CD14-positive monocyte (primary cell): Measurements from ENCODE around the gene CFAP299. TPM values are rescaled to one million over a fixed set of nuclear protein-coding genes. Genes with fewer than 3 reads are reported as not detected.

Experiments
- DNase-seq, 3 donors: peaks; one replicate each; pipeline ENCODE4 v3.0.0-alpha.2; 2011 to 2022
- H2AFZ ChIP-seq: 2 replicates; pipeline ENCODE4 v1.6.0; 2012; ENCODE audit warnings: mild to moderate bottlenecking, low read depth, low read length, inconsistent platforms; ENCODE audit not compliant: insufficient read depth, poor library complexity, severe bottlenecking
- H3K27ac ChIP-seq, 2 donors: 1 replicate in 1 of 2; 2 replicates in 1 of 2; pipeline ENCODE4 v1.5.1; 2012 to 2013; ENCODE audit warnings: low read length in 2 of 2, control low read depth in 1 of 2, inconsistent platforms in 1 of 2, low read depth in 1 of 2, mild to moderate bottlenecking in 1 of 2
- H3K27me3 ChIP-seq, 2 donors: one replicate each; pipeline versions ENCODE4 v1.6.0 to v1.6.1; 2011 to 2013; ENCODE audit warnings: low read length in 2 of 2; ENCODE audit not compliant: control insufficient read depth in 2 of 2, insufficient read depth in 2 of 2
- H3K36me3 ChIP-seq, 2 donors: replicated peaks in 1 of 2; 1 replicate in 1 of 2; 2 replicates in 1 of 2; pipeline versions ENCODE4 v1.5.1 to v1.6.1; 2012 to 2013; ENCODE audit warnings: low read length in 2 of 2, control low read depth in 1 of 2, inconsistent platforms in 1 of 2, mild to moderate bottlenecking in 1 of 2; ENCODE audit not compliant: insufficient read depth in 2 of 2, control insufficient read depth in 1 of 2
- H3K4me1 ChIP-seq, 2 donors: 1 replicate in 1 of 2; 2 replicates in 1 of 2; pipeline versions ENCODE4 v1.5.1 to v1.6.1; 2012 to 2013; ENCODE audit warnings: low read length in 2 of 2, control low read depth in 1 of 2, inconsistent platforms in 1 of 2, mild to moderate bottlenecking in 1 of 2, moderate library complexity in 1 of 2; ENCODE audit not compliant: insufficient read depth in 2 of 2, control insufficient read depth in 1 of 2
- H3K4me2 ChIP-seq: replicated peaks from 2 replicates; pipeline ENCODE3; 2012; ENCODE audit warnings: low read length, moderate library complexity, mild to moderate bottlenecking; ENCODE audit not compliant: poor library complexity, severe bottlenecking; ENCODE audit errors: extremely low read depth
- H3K4me3 ChIP-seq, 3 experiments: fragments of 200-600 bp in 1 of 3; sonication (generic) in 1 of 3; replicated peaks in 1 of 3; 1 replicate in 2 of 3; 2 replicates in 1 of 3; pipeline ENCODE4 v1.5.1; 2011 to 2013; ENCODE audit warnings: low read length in 3 of 3, mild to moderate bottlenecking in 3 of 3, control low read depth in 2 of 3, low read depth in 2 of 3, inconsistent platforms in 1 of 3, moderate library complexity in 1 of 3
- H3K79me2 ChIP-seq: 2 replicates; pipeline ENCODE4 v1.6.0; 2012; ENCODE audit warnings: mild to moderate bottlenecking, control low read depth, inconsistent platforms, low read length, moderate library complexity; ENCODE audit not compliant: insufficient read depth
- H3K9ac ChIP-seq: 2 replicates; pipeline ENCODE4 v1.6.0; 2017; ENCODE audit warnings: low read length, mild to moderate bottlenecking; ENCODE audit not compliant: insufficient read depth, poor library complexity, severe bottlenecking
- H3K9me3 ChIP-seq, 2 donors: replicated peaks in 1 of 2; 1 replicate in 1 of 2; 2 replicates in 1 of 2; pipeline versions ENCODE4 v1.5.1 to v1.6.1; 2012 to 2013; ENCODE audit warnings: low read length in 2 of 2, control low read depth in 1 of 2; ENCODE audit not compliant: control insufficient read depth in 1 of 2, insufficient read depth in 1 of 2
- H4K20me1 ChIP-seq: 2 replicates; pipeline ENCODE4 v1.6.0; 2012; ENCODE audit warnings: mild to moderate bottlenecking, low read length, control low read depth, moderate library complexity; ENCODE audit not compliant: insufficient read depth
- H3K27ac Mint-ChIP-seq, 7 donors: one replicate each; pipeline ENCODE4 v1.8.0; 2020; ENCODE audit warnings: mild to moderate bottlenecking in 7 of 7, mixed read lengths in 7 of 7, moderate library complexity in 6 of 7, inconsistent platforms in 2 of 7
- H3K27me3 Mint-ChIP-seq, 3 donors: one replicate each; pipeline ENCODE4 v1.8.0; 2021 to 2022; ENCODE audit warnings: low read depth in 3 of 3, mild to moderate bottlenecking in 3 of 3, mixed read lengths in 3 of 3, moderate library complexity in 3 of 3, inconsistent platforms in 1 of 3
- H3K36me3 Mint-ChIP-seq, 2 donors: one replicate each; pipeline ENCODE4 v1.8.0; 2020; ENCODE audit warnings: mixed read lengths in 2 of 2, inconsistent platforms in 1 of 2, mild to moderate bottlenecking in 1 of 2
- H3K4me1 Mint-ChIP-seq: one replicate; pipeline ENCODE4 v1.8.0; 2020; ENCODE audit warnings: mild to moderate bottlenecking, mixed read lengths
- H3K4me3 Mint-ChIP-seq, 2 donors: one replicate each; pipeline ENCODE4 v1.8.0; 2020; ENCODE audit warnings: mild to moderate bottlenecking in 2 of 2, mixed read lengths in 2 of 2, moderate library complexity in 1 of 2
- H3K9me3 Mint-ChIP-seq, 7 donors: one replicate each; pipeline ENCODE4 v1.8.0; 2020 to 2022; ENCODE audit warnings: mixed read lengths in 7 of 7, mild to moderate bottlenecking in 6 of 7, moderate library complexity in 6 of 7, inconsistent platforms in 2 of 7
- WGBS: methylation state at CpG from one replicate; pipeline ENCODE4 v1.1.5; 2013; ENCODE audit warnings: missing lambda C conversion rate; ENCODE audit not compliant: insufficient coverage; 5-methylcytosine and 5-hydroxymethylcytosine counted together
- intact Hi-C, 2 donors: fragments of 100-400 bp; cut with micrococcal nuclease; formaldehyde crosslinking; loops; one replicate each; pipeline versions ENCODE4 v1.15.0 to v1.15.1; 2023
- polyA plus RNA-seq, 3 donors: library from polyadenylated mRNA; depleted of rRNA in 1 of 3; unstranded in 2 of 3; stranded (reverse) in 1 of 3; fragments of 300-500 nt in 2 of 3; fragments of >200 nt in 1 of 3; fragmentation: Illumina TruSeq in 2 of 3; gene quantifications; 1 replicate in 2 of 3; 2 replicates in 1 of 3; pipeline ENCODE4 v1.2.3, GENCODE V29; 2012 to 2021
- TF ChIP-seq, protein P1 (sequence below): fragments of 200-600 bp; IDR thresholded peaks from one replicate; pipeline ENCODE4 v1.8.0; 2022; ENCODE audit warnings: antibody characterized with exemption, mild to moderate bottlenecking

The CFAP299 gene
- polyA plus RNA-seq, 3 donors: not detected

GRCh38 chr4:80540785-80541469 lies 205.4 kb downstream of the CFAP299 start:
- Histone ChIP-seq H3K79me2 (no peaks in the 10 kb centered on the region), H3K36me3 (no peaks in the 10 kb centered on the region), H3K9ac (no peak overlapping the region), H3K27ac (no peak overlapping the region), H3K9me3 (no peaks in the 10 kb centered on the region), H3K4me3 (no peak overlapping the region), H3K4me2 (no peak overlapping the region), H4K20me1 (no peaks in the 10 kb centered on the region), H2AFZ (no peak overlapping the region), H3K4me1 (no peaks in the 10 kb centered on the region), H3K27me3 (no peaks in the 10 kb centered on the region)
- no peak for DNase-seq
- H3K36me3 Mint-ChIP-seq: no peaks in the 10 kb centered on the region
- peaks cover 0 to 2% (median 0%) of the 10 kb centered on the region in 3 donors for H3K27me3 Mint-ChIP-seq
- no peak overlapping the region for H3K4me3 Mint-ChIP-seq
- intact Hi-C loops: no loop called here
- no peak overlapping the region for H3K27ac Mint-ChIP-seq
- no peaks in the 10 kb centered on the region for H3K4me1 Mint-ChIP-seq
- peaks cover 0 to 9% (median 2%) of the 10 kb centered on the region in 7 donors for H3K9me3 Mint-ChIP-seq
- TF ChIP-seq, protein P1, sequence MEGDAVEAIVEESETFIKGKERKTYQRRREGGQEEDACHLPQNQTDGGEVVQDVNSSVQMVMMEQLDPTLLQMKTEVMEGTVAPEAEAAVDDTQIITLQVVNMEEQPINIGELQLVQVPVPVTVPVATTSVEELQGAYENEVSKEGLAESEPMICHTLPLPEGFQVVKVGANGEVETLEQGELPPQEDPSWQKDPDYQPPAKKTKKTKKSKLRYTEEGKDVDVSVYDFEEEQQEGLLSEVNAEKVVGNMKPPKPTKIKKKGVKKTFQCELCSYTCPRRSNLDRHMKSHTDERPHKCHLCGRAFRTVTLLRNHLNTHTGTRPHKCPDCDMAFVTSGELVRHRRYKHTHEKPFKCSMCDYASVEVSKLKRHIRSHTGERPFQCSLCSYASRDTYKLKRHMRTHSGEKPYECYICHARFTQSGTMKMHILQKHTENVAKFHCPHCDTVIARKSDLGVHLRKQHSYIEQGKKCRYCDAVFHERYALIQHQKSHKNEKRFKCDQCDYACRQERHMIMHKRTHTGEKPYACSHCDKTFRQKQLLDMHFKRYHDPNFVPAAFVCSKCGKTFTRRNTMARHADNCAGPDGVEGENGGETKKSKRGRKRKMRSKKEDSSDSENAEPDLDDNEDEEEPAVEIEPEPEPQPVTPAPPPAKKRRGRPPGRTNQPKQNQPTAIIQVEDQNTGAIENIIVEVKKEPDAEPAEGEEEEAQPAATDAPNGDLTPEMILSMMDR: no peak
- whole genome bisulfite sequencing: no CpG with 5 or more reads among the region's 5 CpGs

DNA sequence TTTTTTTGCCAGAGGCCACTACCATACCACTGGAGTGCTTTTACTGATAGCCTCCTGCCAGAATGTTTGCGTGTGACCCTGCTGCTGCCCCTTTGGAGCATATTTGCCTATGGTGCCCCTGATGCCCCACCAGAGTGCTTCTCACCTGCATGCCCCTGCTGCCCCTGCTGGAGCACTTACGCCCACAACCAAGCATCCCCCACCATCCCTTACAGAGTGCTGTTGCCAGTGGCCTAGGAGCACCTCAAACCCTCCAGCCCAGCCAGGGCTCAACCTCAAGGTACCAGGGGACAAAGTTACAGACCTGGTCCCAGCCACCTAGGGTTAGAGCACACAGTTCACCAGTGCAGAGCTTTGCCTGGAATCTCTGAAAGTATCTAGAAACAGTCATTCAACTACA lies 207.2 kb downstream of the CFAP299 start:
- no peaks in the 10 kb centered on the region for H3K36me3 Mint-ChIP-seq
- intact Hi-C loops: no loop called here
- H3K27me3 Mint-ChIP-seq: peaks cover 0 to 2% (median 0%) of the 10 kb centered on the region in 3 donors
- H3K4me2 ChIP-seq: no peak overlapping the region
- WGBS: 85% methylated on average over 2 of the region's 2 CpGs
- H3K4me3 Mint-ChIP-seq: no peak overlapping the region
- H3K9me3 Mint-ChIP-seq: peaks cover 0 to 9% (median 2%) of the 10 kb centered on the region in 7 donors
- H3K27me3 ChIP-seq: no peaks in the 10 kb centered on the region
- no peaks in the 10 kb centered on the region for H4K20me1 ChIP-seq
- no peak overlapping the region for H2AFZ ChIP-seq
- H3K4me1 ChIP-seq: no peaks in the 10 kb centered on the region
- peak overlapping the region in 1 of 7 donors; percentile 47 for H3K27ac Mint-ChIP-seq
- no peak for DNase-seq
- no peaks in the 10 kb centered on the region for H3K36me3 ChIP-seq
- H3K9ac ChIP-seq: no peak overlapping the region
- no peaks in the 10 kb centered on the region for H3K4me1 Mint-ChIP-seq
- H3K79me2 ChIP-seq: no peaks in the 10 kb centered on the region
- H3K4me3 ChIP-seq: no peak overlapping the region
- TF ChIP-seq, protein P1: no peak
- no peak overlapping the region for H3K27ac ChIP-seq
- H3K9me3 ChIP-seq: no peaks in the 10 kb centered on the region
